DMS79 (cell line): ENCODE measurements around the gene PGLYRP2.
A peak's percentile ranks its signal among the peaks of the same experiment; 100 is the strongest.

Experiments
- DNase-seq: peaks from one replicate; lab custom pipeline; 2025; lab: John Stamatoyannopoulos, UW

The PGLYRP2 gene

GRCh38 chr19:15424692-15425272 lies 54.5 kb downstream of the PGLYRP2 start:
- DNase-seq: no peak

- no peak for DNase-seq
Observed at GRCh38 chr19:15424121-15424520, 55.2 kb downstream of the PGLYRP2 start.

GRCh38 chr19:15423130-15423529 lies 56.2 kb downstream of the PGLYRP2 start:
- no peak for DNase-seq

GRCh38 chr19:15422296-15423075 lies 56.8 kb downstream of the PGLYRP2 start:
- DNase-seq: no peak

- peak; percentile 67 for DNase-seq
Observed at GRCh38 chr19:15421721-15422260, 57.5 kb downstream of the PGLYRP2 start.

- no peak for DNase-seq
Observed at GRCh38 chr19:15421136-15421695, 58.1 kb downstream of the PGLYRP2 start.

GRCh38 chr19:15419413-15420025 lies 59.8 kb downstream of the PGLYRP2 start:
- no peak for DNase-seq
